ENCODE data around the gene TXNDC2. TPM values are rescaled to one million over a fixed set of nuclear protein-coding genes. Genes with fewer than 3 reads are reported as not detected.

TXNDC2 gene
- polyA plus RNA-seq, 1 experiment: 0.06 TPM

- Histone ChIP-seq H3K4me3 (ENCODE audit: low read depth, low read length) (no peak overlapping the region), H3K27ac (ENCODE audit: low read depth, low read length) (no peak overlapping the region), H3K9me3 (ENCODE audit: control insufficient read depth, insufficient read depth, low read length) (no peaks in the 10 kb centered on the region), H3K27me3 (ENCODE audit: control insufficient read depth, insufficient read depth, low read length) (no peaks in the 10 kb centered on the region)
- ChIA-PET CTCF (no interaction called here), POLR2A (no interaction called here)
- DNase-seq (ENCODE audit: low read depth, low spot score): no peak
- TF ChIP-seq CTCF (IDR thresholded peaks at IDR 0.05; ENCODE audit: low read depth, low read length): no peak
These were observed 32.4 kb downstream of the TXNDC2 start for GRCh38 chr18:9918016-9918680.

- H3K4me3 ChIP-seq (ENCODE audit: low read depth, low read length): no peak overlapping the region
- DNase-seq (ENCODE audit: low read depth, low spot score): no peak
- ChIA-PET CTCF (interaction anchor here (1.0 kb wide), 1 partner anchor 32 kb away, joined by 3 read pairs; no protein-coding TSS in a partner anchor), POLR2A (no interaction called here)
- TF ChIP-seq CTCF (IDR thresholded peaks at IDR 0.05; ENCODE audit: low read depth, low read length): no peak
- no peak overlapping the region for H3K27ac ChIP-seq (ENCODE audit: low read depth, low read length)
- no peaks in the 10 kb centered on the region for H3K9me3 ChIP-seq (ENCODE audit: control insufficient read depth, insufficient read depth, low read length)
- no peaks in the 10 kb centered on the region for H3K27me3 ChIP-seq (ENCODE audit: control insufficient read depth, insufficient read depth, low read length)
These were observed 33.9 kb downstream of the TXNDC2 start for GRCh38 chr18:9919564-9920232.

- ChIA-PET CTCF (interaction anchor here (0.7 to 1.7 kb wide), 2 partner anchors 28 to 314 kb away, joined by 4 to 5 read pairs; no protein-coding TSS in a partner anchor), POLR2A (no interaction called here)
- Histone ChIP-seq H3K27ac (ENCODE audit: low read depth, low read length) (no peak overlapping the region), H3K4me3 (ENCODE audit: low read depth, low read length) (no peak overlapping the region), H3K27me3 (ENCODE audit: control insufficient read depth, insufficient read depth, low read length) (no peaks in the 10 kb centered on the region), H3K9me3 (ENCODE audit: control insufficient read depth, insufficient read depth, low read length) (no peaks in the 10 kb centered on the region)
- TF ChIP-seq CTCF (IDR thresholded peaks at IDR 0.05; ENCODE audit: low read depth, low read length): no peak
- DNase-seq (ENCODE audit: low read depth, low spot score): no peak
These were observed 37.0 kb downstream of the TXNDC2 start for GRCh38 chr18:9922592-9923311.

GRCh38 chr18:9924371-9924943 lies 38.7 kb downstream of the TXNDC2 start:
- Histone ChIP-seq H3K4me3 (ENCODE audit: low read depth, low read length) (no peak overlapping the region), H3K9me3 (ENCODE audit: control insufficient read depth, insufficient read depth, low read length) (no peaks in the 10 kb centered on the region), H3K27me3 (ENCODE audit: control insufficient read depth, insufficient read depth, low read length) (no peaks in the 10 kb centered on the region), H3K27ac (ENCODE audit: low read depth, low read length) (no peak overlapping the region)
- ChIA-PET CTCF (interaction anchor here (0.5 to 1.7 kb wide), 4 partner anchors 26 to 349 kb away, joined by 3 to 5 read pairs (median 4); no protein-coding TSS in a partner anchor), POLR2A (no interaction called here)
- DNase-seq (ENCODE audit: low read depth, low spot score): no peak
- no peak for TF ChIP-seq CTCF (IDR thresholded peaks at IDR 0.05; ENCODE audit: low read depth, low read length)

Measured in AG04450 (cell line).